Measurements from ENCODE around the gene CD164. TPM values are rescaled to one million over a fixed set of nuclear protein-coding genes. Genes with fewer than 3 reads are reported as not detected.

CD164 gene
- total and polyA plus RNA-seq, 8 donors = 53.6 to 147 (median 104) TPM

GRCh38 chr6:109316909-109317308 lies 65.4 kb downstream of the CD164 start:
- 93 to 94% methylated on average over 5 of the region's 5 CpGs for WGBS, 2 donors

More at GRCh38 chr6:109316909-109317308, 65.4 kb downstream of the CD164 start:
- no peak for FAIRE-seq
- no peak overlapping the region for H3K27ac ChIP-seq
- intact Hi-C loops (cut with DNase I) = no loop called here
- ATAC-seq = no peak
- H3K4me3 ChIP-seq = no peak overlapping the region
- no peak for DNase-seq
- no peaks in the 10 kb centered on the region for H3K36me3 ChIP-seq
- no peaks in the 10 kb centered on the region for H3K4me1 ChIP-seq
- no peak for TF ChIP-seq CTCF (IDR thresholded peaks at IDR 0.05)
- no peaks in the 10 kb centered on the region for H3K9me3 ChIP-seq
- H3K27me3 ChIP-seq = no peaks in the 10 kb centered on the region

Other genes starting within 250 kb of the CD164 start
- gene PPIL6, start 58.2 kb upstream of the CD164 start, total RNA-seq = 1 to 10 TPM; 1.5 to 3.4 (median 2.0) TPM
- 1 to 10 TPM; 1.1 to 3.3 TPM for gene PPIL6, start 58.2 kb upstream of the CD164 start, polyA plus RNA-seq
- 10 to 100 TPM in 2 of 6 donors, 1 to 10 TPM in 4; 7.1 to 10.5 (median 8.9) TPM for gene SMPD2, start 58.3 kb upstream of the CD164 start, total RNA-seq
- 10 to 100 TPM; 15.9 to 17.0 TPM for gene SMPD2, start 58.3 kb upstream of the CD164 start, polyA plus RNA-seq
- gene MICAL1, start 73.3 kb upstream of the CD164 start, total RNA-seq = 10 to 100 TPM in 1 of 6 donors, 1 to 10 TPM in 5; 3.8 to 22.4 (median 5.2) TPM
- 10 to 100 TPM; 36.3 to 38.2 TPM for gene MICAL1, start 73.3 kb upstream of the CD164 start, polyA plus RNA-seq
- gene ZBTB24, start 100.8 kb upstream of the CD164 start, total RNA-seq = 1 to 10 TPM; 2.3 to 4.3 (median 2.8) TPM
- gene ZBTB24, start 100.8 kb upstream of the CD164 start, polyA plus RNA-seq = 1 to 10 TPM; 2.2 to 3.9 TPM